GM12865 (cell line): Measurements from ENCODE around the gene LACC1.

Source experiments
- DNase-seq: peaks from one replicate; pipeline ENCODE4 v3.0.0; 2010; ENCODE audit warnings: low read depth
- H3K4me3 ChIP-seq: 2 replicates; pipeline ENCODE4 v1.5.1; 2011; ENCODE audit warnings: mild to moderate bottlenecking, low read depth, low read length, control low read depth
- TF ChIP-seq, protein P1 (sequence below): IDR thresholded peaks from 2 replicates; pipeline ENCODE4 v1.5.1; 2011; ENCODE audit warnings: low read length, control low read depth, low read depth, inconsistent platforms; ENCODE audit not compliant: insufficient read depth; ENCODE audit errors: missing control alignments

Gene LACC1

DNA sequence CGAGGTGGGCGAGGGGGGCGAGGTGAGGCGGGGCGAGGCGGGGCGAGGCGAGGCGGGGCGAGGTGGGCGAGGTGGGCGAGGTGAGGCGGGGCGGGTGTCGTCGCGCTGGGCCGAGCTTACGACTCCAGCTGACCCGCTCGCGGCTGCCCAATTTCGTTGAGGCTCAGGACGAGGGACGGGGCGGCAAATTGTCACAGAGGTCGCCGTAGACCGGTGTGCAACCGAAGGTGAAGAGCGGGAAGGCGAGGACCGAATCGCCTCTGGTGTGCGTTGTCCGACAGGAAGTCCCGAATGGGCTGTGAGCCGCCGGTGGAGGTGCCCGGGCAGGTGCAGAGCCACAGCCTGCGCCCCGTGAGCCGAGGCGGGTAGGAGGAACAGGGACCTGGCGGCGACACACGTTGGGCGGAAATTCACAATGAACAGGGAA, at the start of gene LACC1:
Gene LACC1, plus strand, starts transcription at position 150 of the 427 bp plus-strand sequence. CDS start 1,082 bp downstream, outside the sequence.
- TF ChIP-seq, protein P1, sequence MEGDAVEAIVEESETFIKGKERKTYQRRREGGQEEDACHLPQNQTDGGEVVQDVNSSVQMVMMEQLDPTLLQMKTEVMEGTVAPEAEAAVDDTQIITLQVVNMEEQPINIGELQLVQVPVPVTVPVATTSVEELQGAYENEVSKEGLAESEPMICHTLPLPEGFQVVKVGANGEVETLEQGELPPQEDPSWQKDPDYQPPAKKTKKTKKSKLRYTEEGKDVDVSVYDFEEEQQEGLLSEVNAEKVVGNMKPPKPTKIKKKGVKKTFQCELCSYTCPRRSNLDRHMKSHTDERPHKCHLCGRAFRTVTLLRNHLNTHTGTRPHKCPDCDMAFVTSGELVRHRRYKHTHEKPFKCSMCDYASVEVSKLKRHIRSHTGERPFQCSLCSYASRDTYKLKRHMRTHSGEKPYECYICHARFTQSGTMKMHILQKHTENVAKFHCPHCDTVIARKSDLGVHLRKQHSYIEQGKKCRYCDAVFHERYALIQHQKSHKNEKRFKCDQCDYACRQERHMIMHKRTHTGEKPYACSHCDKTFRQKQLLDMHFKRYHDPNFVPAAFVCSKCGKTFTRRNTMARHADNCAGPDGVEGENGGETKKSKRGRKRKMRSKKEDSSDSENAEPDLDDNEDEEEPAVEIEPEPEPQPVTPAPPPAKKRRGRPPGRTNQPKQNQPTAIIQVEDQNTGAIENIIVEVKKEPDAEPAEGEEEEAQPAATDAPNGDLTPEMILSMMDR = no peak
- H3K4me3 ChIP-seq = peak within 1 kb of the TSS; percentile 92
- DNase-seq = peak; percentile 67

DNA sequence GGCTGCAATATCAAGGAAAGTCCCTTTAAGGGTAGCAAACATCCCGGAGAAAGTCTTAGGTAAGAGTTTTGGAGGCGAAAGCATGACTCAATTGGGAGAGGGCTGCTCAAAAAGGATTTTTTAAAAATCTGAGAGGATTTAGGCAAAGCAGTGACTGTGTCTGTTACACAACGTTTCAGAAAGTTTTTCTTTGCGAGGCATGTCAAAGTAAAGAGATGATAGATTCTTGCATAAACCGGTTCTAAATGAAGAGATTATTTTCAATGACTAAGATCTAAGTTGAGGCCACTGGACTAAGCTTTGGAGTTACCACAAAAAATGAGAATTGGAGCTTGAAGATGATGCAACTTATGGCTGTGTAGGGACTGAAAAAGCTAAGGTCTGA, 49.2 kb upstream of the LACC1 start:
- TF ChIP-seq, protein P1 = no peak
- no peak overlapping the region for H3K4me3 ChIP-seq
- no peak for DNase-seq

GRCh38 chr13:43831088-43831487, 48.6 kb upstream of the LACC1 start:
- no peak for DNase-seq
- TF ChIP-seq, protein P1 = no peak

GRCh38 chr13:43835701-43836100, 44.0 kb upstream of the LACC1 start:
- no peak for DNase-seq
- no peak overlapping the region for H3K4me3 ChIP-seq
- TF ChIP-seq, protein P1 = no peak

More at GRCh38 chr13:43831088-43831487, 48.6 kb upstream of the LACC1 start:
- H3K4me3 ChIP-seq = no peak overlapping the region

DNA sequence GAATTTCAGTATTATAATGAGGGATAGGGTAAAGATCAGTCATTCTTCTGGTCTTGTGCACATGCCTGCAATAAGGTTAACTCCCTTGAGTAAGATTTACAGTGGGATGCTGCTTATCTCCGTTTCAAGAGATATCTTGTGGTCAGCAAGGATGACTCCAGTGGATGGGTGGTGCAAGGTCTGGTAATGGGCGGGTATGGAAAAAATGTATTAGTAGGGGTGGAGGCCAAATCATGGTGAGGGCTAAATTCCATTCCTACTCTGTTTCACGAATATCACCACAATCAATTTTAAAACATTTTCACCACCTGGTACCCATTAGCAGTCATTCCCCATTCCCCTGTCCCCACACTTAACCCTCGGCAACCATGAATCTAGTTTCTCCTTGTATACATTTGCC, 40.8 kb upstream of the LACC1 start:
- no peak for DNase-seq
- no peak overlapping the region for H3K4me3 ChIP-seq
- TF ChIP-seq, protein P1 = no peak

DNA sequence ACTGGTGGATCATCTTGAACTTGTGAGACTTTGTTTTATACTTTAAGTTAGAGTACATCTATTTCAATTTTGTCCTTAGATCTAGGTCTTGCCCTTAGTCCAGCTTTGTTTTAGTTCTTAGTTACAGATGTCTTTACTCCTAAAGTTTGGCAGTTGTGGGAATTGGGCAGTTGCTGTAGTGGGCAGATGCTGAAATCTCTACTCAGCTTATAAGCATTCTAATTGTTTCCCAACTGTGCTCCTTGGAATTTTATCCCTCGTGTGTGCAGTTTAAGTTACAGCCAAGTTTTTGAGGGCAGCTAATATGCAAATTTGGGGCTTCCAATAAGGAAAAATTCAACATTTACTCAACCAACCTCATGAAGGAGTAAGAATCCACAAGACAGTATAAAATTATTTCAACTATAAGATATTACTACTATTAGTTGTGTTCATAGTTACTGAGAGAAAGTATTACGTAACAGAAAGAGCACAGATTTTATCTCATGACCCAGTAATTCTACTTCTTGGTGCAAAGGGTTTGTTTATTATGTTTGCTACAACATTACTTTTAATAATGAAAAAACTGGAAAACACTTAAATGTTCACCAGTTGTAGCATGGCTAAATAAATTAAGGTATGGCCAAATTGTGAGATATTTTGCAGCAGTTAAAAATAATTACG, 33.1 kb upstream of the LACC1 start:
- TF ChIP-seq, protein P1 = no peak
- no peak for DNase-seq

DNA sequence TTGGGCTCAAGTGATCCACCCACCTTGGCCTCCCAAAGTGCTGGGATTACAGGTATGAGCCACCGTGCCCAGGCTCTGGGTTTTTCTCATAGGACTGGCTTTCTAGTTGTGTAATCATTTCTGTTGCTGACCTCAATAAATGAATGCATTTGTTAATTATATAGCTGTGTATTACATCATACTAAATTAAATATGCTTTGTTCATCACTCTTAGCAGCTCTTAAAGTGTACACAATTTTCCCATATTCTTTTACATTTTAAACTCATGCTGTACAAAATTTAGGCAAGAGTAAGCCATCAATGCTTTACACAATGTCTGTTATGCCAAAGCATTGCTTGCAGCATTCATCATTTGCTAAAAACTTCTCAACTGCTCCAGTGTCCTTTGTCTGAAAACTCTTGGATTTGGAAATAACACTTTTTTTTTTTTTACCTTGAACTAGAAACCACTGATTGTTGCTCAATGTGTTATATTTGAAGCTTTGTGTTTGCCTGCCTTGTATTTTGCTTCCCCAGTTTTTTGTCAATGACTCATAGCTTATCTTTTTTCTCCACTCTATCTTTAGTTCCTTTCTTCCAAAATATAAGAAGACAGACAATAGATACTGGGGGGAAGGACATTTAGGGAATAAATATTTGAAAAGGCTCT, 31.6 kb upstream of the LACC1 start:
- DNase-seq = no peak
- TF ChIP-seq, protein P1 = no peak

More for the DNA sequence above, 33.1 kb upstream of the LACC1 start:
- H3K4me3 ChIP-seq = no peak overlapping the region

More for the DNA sequence above, 31.6 kb upstream of the LACC1 start:
- no peak overlapping the region for H3K4me3 ChIP-seq
